GM12891 (cell line): ENCODE measurements around the gene GPR142.

Experiments used
- POLR2A ChIP-seq: IDR thresholded peaks from 2 replicates; pipeline ENCODE4 v1.6.1; 2011; ENCODE audit warnings: low read depth, low read length, control low read depth
- POLR2AphosphoS5 ChIP-seq: IDR thresholded peaks from 2 replicates; pipeline ENCODE4 v1.6.1; 2011; ENCODE audit warnings: low read depth, low read length, control low read depth
- POU2F2 ChIP-seq: IDR thresholded peaks from 2 replicates; pipeline ENCODE4 v1.6.1; 2011; ENCODE audit warnings: low read depth, mild to moderate bottlenecking, control low read depth, low read length, moderate library complexity
- SPI1 ChIP-seq: IDR thresholded peaks from 2 replicates; pipeline ENCODE4 v1.6.1; 2011; ENCODE audit warnings: low read depth, low read length, control low read depth
- TAF1 ChIP-seq: IDR thresholded peaks from 2 replicates; pipeline ENCODE4 v1.6.1; 2011; ENCODE audit warnings: low read depth, low read length, control low read depth

- TF ChIP-seq POLR2A, result no peak
- TF ChIP-seq POU2F2, result no peak
- no peak for TF ChIP-seq POLR2AphosphoS5
- no peak for TF ChIP-seq TAF1
- no peak for TF ChIP-seq SPI1
Observed at GRCh38 chr17:74328487-74328886, 38.8 kb upstream of the GPR142 start.
